ENCODE results near the gene OR52B2. TPM values are rescaled to one million over a fixed set of nuclear protein-coding genes. Genes with fewer than 3 reads are reported as not detected.

Gene OR52B2
- total RNA-seq, 1 experiment from 2014 or later = not detected

- no peak within 1 kb of the TSS for H2AK5ac ChIP-seq (ENCODE audit: insufficient read length, low read length)
- H3K4me1 Mint-ChIP-seq = peaks cover 8% of the 10 kb centered on the region in 2 experiments
- H2BK20ac ChIP-seq (ENCODE audit: low read depth, low read length, poor library complexity, severe bottlenecking) = no peak within 1 kb of the TSS
- H2BK5ac ChIP-seq (ENCODE audit: insufficient read length, low read length) = no peak within 1 kb of the TSS
- H3K27me3 Mint-ChIP-seq (ENCODE audit: low read depth) = no peaks in the 10 kb centered on the region
- H4K8ac ChIP-seq (replicated peaks; ENCODE audit: insufficient read length, low read depth, low read length) = no peak within 1 kb of the TSS
- no peak within 1 kb of the TSS for H3K4me2 ChIP-seq (ENCODE audit: insufficient read depth, insufficient read length, low read length)
- no peak within 1 kb of the TSS for H3K27ac Mint-ChIP-seq
- H3K9me3 ChIP-seq (ENCODE audit: control insufficient read depth, low read depth, low read length) = no peaks in the 10 kb centered on the region
- H3K23me2 ChIP-seq (ENCODE audit: insufficient read length, low read depth, low read length, poor library complexity, severe bottlenecking) = no peaks in the 10 kb centered on the region
- no peak within 1 kb of the TSS for H4K91ac ChIP-seq (ENCODE audit: insufficient read length, low read depth, low read length)
- no peak within 1 kb of the TSS for H3K56ac ChIP-seq (ENCODE audit: insufficient read length, low read depth, low read length)
- no peaks in the 10 kb centered on the region for H3K79me1 ChIP-seq (ENCODE audit: insufficient read depth, low read depth, low read length, poor library complexity, severe bottlenecking)
- H3K9me3 Mint-ChIP-seq = no peaks in the 10 kb centered on the region
- no peak within 1 kb of the TSS for H2BK12ac ChIP-seq (ENCODE audit: insufficient read length, low read depth, low read length)
- H3K27ac ChIP-seq (ENCODE audit: insufficient read length, low read depth, low read length) = no peak within 1 kb of the TSS
- DNase-seq = no peak
- no peak within 1 kb of the TSS for H3K23ac ChIP-seq (ENCODE audit: insufficient read length, low read depth, low read length)
- peaks cover 3% of the 10 kb centered on the region; the same call in 1 of the 2 replicates for H3K4me1 ChIP-seq (ENCODE audit: insufficient read depth, low read length)
- H3K79me2 ChIP-seq (ENCODE audit: insufficient read depth, low read length) = no peaks in the 10 kb centered on the region
- no peak within 1 kb of the TSS for H3K9ac ChIP-seq (ENCODE audit: extremely low read depth, insufficient read length, low read length)
- H3K27me3 ChIP-seq (ENCODE audit: insufficient read depth, low read length) = no peaks in the 10 kb centered on the region
- H3K18ac ChIP-seq (ENCODE audit: insufficient read length, low read depth, low read length) = no peak within 1 kb of the TSS
- no peak within 1 kb of the TSS for H2BK120ac ChIP-seq (ENCODE audit: low read depth, low read length, poor library complexity, severe bottlenecking)
- no peak within 1 kb of the TSS for H3K14ac ChIP-seq (ENCODE audit: insufficient read depth, low read length)
- no peak within 1 kb of the TSS for H3K4me3 Mint-ChIP-seq
- H4K20me1 ChIP-seq (ENCODE audit: control insufficient read depth, insufficient read depth, insufficient read length) = no peaks in the 10 kb centered on the region
- H2AFZ ChIP-seq (ENCODE audit: low read length) = no peak within 1 kb of the TSS
- H4K5ac ChIP-seq (ENCODE audit: insufficient read length, low read depth, low read length) = no peak within 1 kb of the TSS
- no CpG with 5 or more reads among the region's 1 CpG for WGBS (ENCODE audit: extremely low coverage, insufficient read length, low lambda C conversion rate)
- H2BK15ac ChIP-seq (ENCODE audit: low read depth, low read length) = no peak within 1 kb of the TSS
- H3K36me3 Mint-ChIP-seq (ENCODE audit: insufficient read depth in 1 of 3, low read depth in 3 of 3) = peaks cover 5 to 20% (median 15%) of the 10 kb centered on the region in 3 experiments; a peak in 4 of 7 replicates
- no peak for TF ChIP-seq CTCF (conservative IDR thresholded peaks at IDR 0.05)
- no peak within 1 kb of the TSS for H3K4ac ChIP-seq (ENCODE audit: low read depth, low read length)
- H3T11ph ChIP-seq (ENCODE audit: low read length) = no peak within 1 kb of the TSS
Measured at GRCh38 chr11:6205366-6205765, 35.2 kb upstream of the OR52B2 start, which contains the start of gene C11orf42. C11orf42 (plus strand) TSS chr11:6205557; CDS start chr11:6205616, 59 bp downstream.
